Loucy (cell line): ENCODE measurements around the gene CXCL5.

Experiments used
- CTCF ChIP-seq: fragments of 200-600 bp; sonication (generic); conservative IDR thresholded peaks from 2 replicates; pipeline ENCODE4 v1.5.1; 2014; ENCODE audit warnings: mild to moderate bottlenecking, antibody characterized with exemption, low read length
- EZH2phosphoT487 ChIP-seq: fragments of 200-600 bp; IDR thresholded peaks from 2 replicates; pipeline ENCODE4 v1.6.1; 2018; ENCODE audit warnings: antibody characterized with exemption, mild to moderate bottlenecking, moderate library complexity, borderline replicate concordance

- TF ChIP-seq CTCF (no peak), EZH2phosphoT487 (no peak)
These were observed 48.7 kb upstream of the CXCL5 start for GRCh38 chr4:74047152-74047551.
